Measurements from ENCODE around the gene PRKG1. TPM values are rescaled to one million over a fixed set of nuclear protein-coding genes. Genes with fewer than 3 reads are reported as not detected.

Gene PRKG1
- total and polyA plus RNA-seq, 2 of the 8 experiments (the other 6 are each of a cell fraction or from before 2014, with no cell fraction given), result 4.2 to 15.2 TPM

DNA sequence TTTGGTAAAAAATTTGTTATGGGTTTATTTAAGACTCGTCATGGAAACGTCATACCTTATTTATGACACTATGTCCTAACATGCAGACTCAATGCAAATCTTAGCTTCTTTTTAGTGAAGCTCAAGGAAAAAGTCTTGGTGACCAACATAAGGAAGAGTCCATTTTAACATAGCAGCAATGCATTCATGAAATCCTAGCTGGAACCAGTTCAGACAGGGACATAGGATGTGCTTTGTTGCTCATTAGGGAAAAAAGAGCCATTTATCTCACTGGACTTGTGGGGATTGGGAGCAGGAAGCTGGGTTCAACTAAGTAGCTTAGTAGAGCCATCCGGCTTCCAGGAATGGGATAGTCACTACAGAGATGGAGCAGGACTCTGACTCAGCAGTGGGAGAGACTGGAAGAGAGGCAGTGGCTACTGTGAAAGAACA, 1139.0 kb downstream of the PRKG1 start:
- Histone ChIP-seq H2BK15ac (ENCODE audit: low read length) (no peak overlapping the region), H2BK20ac (ENCODE audit: low read length) (no peak overlapping the region), H2BK12ac (ENCODE audit: low read depth, low read length) (no peak overlapping the region), H3K27ac (ENCODE audit: low read depth, low read length) (peak overlapping the region; percentile 11; the same call in 1 of the 2 replicates), H4K8ac (ENCODE audit: extremely low read depth, insufficient read depth, low read length) (no peak overlapping the region), H3K14ac (ENCODE audit: insufficient read length) (no peak overlapping the region), H3K23me2 (ENCODE audit: low read depth, low read length) (no peaks in the 10 kb centered on the region), H2BK120ac (replicated peaks; ENCODE audit: low read depth, low read length) (no peak overlapping the region), H3K18ac (ENCODE audit: extremely low read depth, low read length) (no peak overlapping the region), H3K79me1 (ENCODE audit: low read depth, low read length) (no peaks in the 10 kb centered on the region), H3K9me3 (ENCODE audit: insufficient read depth in 2 of 2, low read depth in 1 of 2, low read length in 1 of 2) (no peaks in the 10 kb centered on the region), H4K20me1 (replicated peaks in 1 of 2; ENCODE audit: control insufficient read depth in 1 of 2, insufficient read depth in 2 of 2, low read length in 2 of 2) (no peaks in the 10 kb centered on the region), H2AK5ac (ENCODE audit: low read depth, low read length) (no peak overlapping the region), H3K4me1 (replicated peaks in 1 of 4; ENCODE audit: control insufficient read depth in 3 of 4, insufficient read depth in 4 of 4, low read length in 3 of 4) (peaks cover 0 to 14% (median 9%) of the 10 kb centered on the region in 4 experiments; a peak in 3 of 7 replicates), H4K91ac (replicated peaks; ENCODE audit: insufficient read length, low read length) (no peak overlapping the region), H3K79me2 (ENCODE audit: control insufficient read depth in 1 of 2, insufficient read depth in 2 of 2, low read length in 2 of 2) (no peaks in the 10 kb centered on the region), H3K36me3 (ENCODE audit: control insufficient read depth in 2 of 4, insufficient read depth in 4 of 4, low read length in 3 of 4) (no peaks in the 10 kb centered on the region), H3K9ac (replicated peaks in 1 of 4; ENCODE audit: extremely low read depth in 1 of 4, low read depth in 3 of 4, low read length in 3 of 4) (no peak overlapping the region; a peak in 1 of 7 replicates), H3K4me3 (ENCODE audit: extremely low read depth in 1 of 4, insufficient read depth in 2 of 4, low read depth in 3 of 4, low read length in 4 of 4) (peak overlapping the region in 1 of 4 experiments; percentile 31; a peak in 1 of 8 replicates), H3K4ac (replicated peaks; ENCODE audit: insufficient read length, low read depth, low read length) (no peak overlapping the region), H3K23ac (ENCODE audit: insufficient read length) (no peak overlapping the region), H4K5ac (ENCODE audit: insufficient read length, low read depth, low read length) (peak overlapping the region; percentile 69), H2AFZ (ENCODE audit: low read length) (no peak overlapping the region), H2BK5ac (ENCODE audit: low read depth, low read length) (peak overlapping the region; percentile 28; the same call in 1 of the 2 replicates), H3K27me3 (replicated peaks in 1 of 4; ENCODE audit: control insufficient read depth in 3 of 4, extremely low read depth in 1 of 4, insufficient read depth in 3 of 4, low read length in 3 of 4) (no peaks in the 10 kb centered on the region), H3K56ac (replicated peaks; ENCODE audit: insufficient read length, low read depth, low read length) (no peak overlapping the region), H3K4me2 (ENCODE audit: insufficient read depth in 1 of 2, low read depth in 2 of 2, low read length in 2 of 2) (peak overlapping the region in 1 of 2 experiments; percentile 30; a peak in 1 of 4 replicates)
- DNase-seq (ENCODE audit: low read depth in 1 of 2, low spot score in 2 of 2), result peak in 1 of 2 experiments; percentile 23
- ChIA-PET POLR2A (ENCODE audit: partially characterized antibody) (interaction anchor here (1.0 to 1.9 kb wide), 4 partner anchors 162 to 183 kb away, joined by 3 to 10 read pairs (median 4); no protein-coding TSS in a partner anchor), CTCF (ENCODE audit: partially characterized antibody) (interaction anchor here (0.6 to 1.7 kb wide), 9 partner anchors 16 to 570 kb away, joined by 3 to 7 read pairs (median 3); no protein-coding TSS in a partner anchor)
- WGBS, 2 experiments (ENCODE audit: extremely low coverage in 1 of 2, insufficient coverage in 1 of 2, insufficient read length in 1 of 2, insufficient replicate concordance in 2 of 2, low coverage in 1 of 2, low lambda C conversion rate in 2 of 2, missing lambda C conversion rate in 1 of 2), result 62% methylated on average over 3 of the region's 3 CpGs; no CpG with 5 or more reads in 1 of the 2 experiments
- peak; percentile 82 for FAIRE-seq
- TF ChIP-seq MAFK (IDR thresholded peaks at IDR 0.05; ENCODE audit: low read depth, low read length) (peak; percentile 73; the same call in 1 of the 2 replicates), RAD21 (IDR thresholded peaks at IDR 0.05 in 1 of 2, conservative IDR thresholded peaks at IDR 0.05 in 1 of 2; ENCODE audit: low read depth in 2 of 2, low read length in 2 of 2) (peak; percentile 36 to 50; a peak in 3 of 4 replicates), BACH1 (IDR thresholded peaks at IDR 0.05; ENCODE audit: low read length) (peak; percentile 89), SIRT6 (IDR thresholded peaks at IDR 0.05; ENCODE audit: low read length) (no peak), JUND (IDR thresholded peaks at IDR 0.05; ENCODE audit: low read length) (no peak), RBBP5 (IDR thresholded peaks at IDR 0.05; ENCODE audit: borderline replicate concordance, low read depth, low read length) (no peak), TAF1 (IDR thresholded peaks at IDR 0.05; ENCODE audit: low read depth, low read length) (no peak), FOSL1 (IDR thresholded peaks at IDR 0.05; ENCODE audit: insufficient read depth, low read depth, low read length) (no peak), ASH2L (IDR thresholded peaks at IDR 0.05; ENCODE audit: low read length) (no peak)
- TF ChIP-seq, protein P1, sequence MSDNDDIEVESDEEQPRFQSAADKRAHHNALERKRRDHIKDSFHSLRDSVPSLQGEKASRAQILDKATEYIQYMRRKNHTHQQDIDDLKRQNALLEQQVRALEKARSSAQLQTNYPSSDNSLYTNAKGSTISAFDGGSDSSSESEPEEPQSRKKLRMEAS (IDR thresholded peaks at IDR 0.05), result no peak
- TF ChIP-seq, protein P2, sequence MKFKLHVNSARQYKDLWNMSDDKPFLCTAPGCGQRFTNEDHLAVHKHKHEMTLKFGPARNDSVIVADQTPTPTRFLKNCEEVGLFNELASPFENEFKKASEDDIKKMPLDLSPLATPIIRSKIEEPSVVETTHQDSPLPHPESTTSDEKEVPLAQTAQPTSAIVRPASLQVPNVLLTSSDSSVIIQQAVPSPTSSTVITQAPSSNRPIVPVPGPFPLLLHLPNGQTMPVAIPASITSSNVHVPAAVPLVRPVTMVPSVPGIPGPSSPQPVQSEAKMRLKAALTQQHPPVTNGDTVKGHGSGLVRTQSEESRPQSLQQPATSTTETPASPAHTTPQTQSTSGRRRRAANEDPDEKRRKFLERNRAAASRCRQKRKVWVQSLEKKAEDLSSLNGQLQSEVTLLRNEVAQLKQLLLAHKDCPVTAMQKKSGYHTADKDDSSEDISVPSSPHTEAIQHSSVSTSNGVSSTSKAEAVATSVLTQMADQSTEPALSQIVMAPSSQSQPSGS (IDR thresholded peaks at IDR 0.05; ENCODE audit: low read length), result no peak

Measured in H1 (cell line).